ENCODE measurements around the gene NSD2.
A peak's percentile ranks its signal among the peaks of the same experiment; 100 is the strongest.
"Not testable (repeated sequence)": the region's sequence is repeated elsewhere in the genome, so short reads cannot be mapped to it uniquely, and the experiment has no call there.

Gene NSD2

GRCh38 chr4:1910643-1911042, 39.5 kb downstream of the NSD2 start (continued):
- 0 out of 2 replicates have a peak, but pooled peaks have one; percentile 15 for TF ChIP-seq ZEB2 (tag by site-specific recombination; IDR thresholded peaks at IDR 0.05)

DNA sequence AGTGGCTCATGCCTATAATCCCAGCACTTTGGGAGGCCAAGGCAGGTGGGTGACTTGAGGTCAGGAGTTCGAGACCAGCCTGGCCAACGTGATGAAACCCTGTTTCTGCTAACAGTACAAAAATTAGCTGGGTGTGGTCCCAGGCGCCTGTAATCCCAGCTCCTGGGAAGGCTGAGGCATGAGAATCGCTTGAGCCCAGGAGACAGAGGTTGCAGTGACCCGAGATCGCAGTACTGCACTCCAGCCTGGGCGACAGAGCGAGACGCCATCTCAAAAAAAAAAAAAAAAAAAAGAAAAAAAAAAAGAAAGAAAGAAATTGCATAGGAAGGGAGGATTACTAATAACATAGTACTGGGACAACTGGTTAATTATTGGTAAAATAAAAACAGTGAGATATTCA, 40.1 kb downstream of the NSD2 start:
- CTCF ChIA-PET = interaction anchor here (0.6 to 3.9 kb wide), 6 partner anchors 9 to 1583 kb away, joined by 3 to 33 read pairs (median 4); no protein-coding TSS in a partner anchor
- not testable (repeated sequence) for H3K27ac ChIP-seq (ENCODE audit: extremely low read depth, low read depth, low read length); H3K9me3 ChIP-seq (ENCODE audit: control insufficient read depth, insufficient read depth, low read depth, low read length); H3K4me3 ChIP-seq (ENCODE audit: low read depth, low read length); H3K4me1 ChIP-seq (ENCODE audit: control insufficient read depth, insufficient read depth, low read length)
- H3K36me3 ChIP-seq (ENCODE audit: control insufficient read depth in 2 of 2, insufficient read depth in 1 of 2, low read length in 2 of 2) = peaks cover 8 to 77% of the 10 kb centered on the region in 2 experiments; a peak in 2 of 3 replicates
- POLR2A ChIA-PET = interaction anchor here (0.5 kb wide), 1 partner anchor 23 kb away, joined by 7 read pairs; no protein-coding TSS in a partner anchor

- TF ChIP-seq HOXA7 (CRISPR knock-in tag; IDR thresholded peaks at IDR 0.05; ENCODE audit: borderline replicate concordance) (no peak), ZNF10 (tag by site-specific recombination; IDR thresholded peaks at IDR 0.05) (no peak), SP7 (tag by site-specific recombination; IDR thresholded peaks at IDR 0.05) (0 out of 2 replicates have a peak, but pooled peaks have one; percentile 13)
- peaks cover 25 to 72% of the 10 kb centered on the region in 2 experiments for H3K36me3 ChIP-seq (ENCODE audit: control insufficient read depth in 2 of 2, insufficient read depth in 1 of 2, low read length in 2 of 2)
- no peaks in the 10 kb centered on the region for H3K9me3 ChIP-seq (ENCODE audit: control insufficient read depth, insufficient read depth, low read depth, low read length)
- POLR2A ChIA-PET = no interaction called here
- CTCF ChIA-PET = interaction anchor here (1.1 kb wide), 1 partner anchor 112 kb away, joined by 5 read pairs; no protein-coding TSS in a partner anchor
- H3K27ac ChIP-seq (ENCODE audit: extremely low read depth, low read depth, low read length) = no peak overlapping the region
- H3K4me1 ChIP-seq (ENCODE audit: control insufficient read depth, insufficient read depth, low read length) = no peaks in the 10 kb centered on the region
- H3K4me3 ChIP-seq (ENCODE audit: low read depth, low read length) = no peak overlapping the region
Measured at GRCh38 chr4:1922821-1923220, 51.6 kb downstream of the NSD2 start.

DNA sequence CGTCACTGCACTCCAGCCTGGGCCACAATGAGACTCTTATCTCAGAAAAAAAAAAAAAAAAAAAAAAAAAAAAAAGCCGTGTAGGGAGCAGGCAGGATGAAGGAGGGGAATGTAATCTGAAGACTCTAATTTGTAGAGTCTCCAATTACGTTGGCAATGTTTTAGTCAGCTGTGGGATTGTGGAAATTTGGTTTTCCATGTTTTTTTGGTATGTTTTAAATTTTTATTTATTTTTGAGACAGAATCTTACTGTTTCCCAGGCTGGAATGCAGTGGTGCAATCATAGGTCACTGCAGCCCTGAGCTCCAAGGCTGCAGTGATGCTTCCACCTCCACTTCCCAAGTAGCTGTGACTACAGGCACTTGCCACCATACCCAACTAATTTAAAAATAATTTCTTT, 56.5 kb downstream of the NSD2 start:
- H3K36me3 ChIP-seq (ENCODE audit: control insufficient read depth in 2 of 2, insufficient read depth in 1 of 2, low read length in 2 of 2) = peaks cover 0 to 75% of the 10 kb centered on the region in 2 experiments; a peak in 2 of 3 replicates
- CTCF ChIA-PET = interaction anchor here (0.6 to 1.1 kb wide), 2 partner anchors 29 to 78 kb away, joined by 3 to 4 read pairs; no protein-coding TSS in a partner anchor
- H3K4me3 ChIP-seq (ENCODE audit: low read depth, low read length) = no peak overlapping the region
- H3K4me1 ChIP-seq (ENCODE audit: control insufficient read depth, insufficient read depth, low read length) = no peaks in the 10 kb centered on the region
- no peak overlapping the region for H3K27ac ChIP-seq (ENCODE audit: extremely low read depth, low read depth, low read length)
- POLR2A ChIA-PET = no interaction called here
- H3K9me3 ChIP-seq (ENCODE audit: control insufficient read depth, insufficient read depth, low read depth, low read length) = no peaks in the 10 kb centered on the region
- no peak for TF ChIP-seq ZNF529 (tag by site-specific recombination; IDR thresholded peaks at IDR 0.05; ENCODE audit: insufficient replicate concordance)
- TF ChIP-seq ZNF184 (tag by site-specific recombination; IDR thresholded peaks at IDR 0.05) = no peak
- TF ChIP-seq, protein P1, sequence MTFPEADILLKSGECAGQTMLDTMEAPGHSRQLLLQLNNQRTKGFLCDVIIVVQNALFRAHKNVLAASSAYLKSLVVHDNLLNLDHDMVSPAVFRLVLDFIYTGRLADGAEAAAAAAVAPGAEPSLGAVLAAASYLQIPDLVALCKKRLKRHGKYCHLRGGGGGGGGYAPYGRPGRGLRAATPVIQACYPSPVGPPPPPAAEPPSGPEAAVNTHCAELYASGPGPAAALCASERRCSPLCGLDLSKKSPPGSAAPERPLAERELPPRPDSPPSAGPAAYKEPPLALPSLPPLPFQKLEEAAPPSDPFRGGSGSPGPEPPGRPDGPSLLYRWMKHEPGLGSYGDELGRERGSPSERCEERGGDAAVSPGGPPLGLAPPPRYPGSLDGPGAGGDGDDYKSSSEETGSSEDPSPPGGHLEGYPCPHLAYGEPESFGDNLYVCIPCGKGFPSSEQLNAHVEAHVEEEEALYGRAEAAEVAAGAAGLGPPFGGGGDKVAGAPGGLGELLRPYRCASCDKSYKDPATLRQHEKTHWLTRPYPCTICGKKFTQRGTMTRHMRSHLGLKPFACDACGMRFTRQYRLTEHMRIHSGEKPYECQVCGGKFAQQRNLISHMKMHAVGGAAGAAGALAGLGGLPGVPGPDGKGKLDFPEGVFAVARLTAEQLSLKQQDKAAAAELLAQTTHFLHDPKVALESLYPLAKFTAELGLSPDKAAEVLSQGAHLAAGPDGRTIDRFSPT (tag by site-specific recombination; IDR thresholded peaks at IDR 0.05) = no peak
- TF ChIP-seq ZNF747 (tag by site-specific recombination; IDR thresholded peaks at IDR 0.05) = no peak
- TF ChIP-seq, protein P2, sequence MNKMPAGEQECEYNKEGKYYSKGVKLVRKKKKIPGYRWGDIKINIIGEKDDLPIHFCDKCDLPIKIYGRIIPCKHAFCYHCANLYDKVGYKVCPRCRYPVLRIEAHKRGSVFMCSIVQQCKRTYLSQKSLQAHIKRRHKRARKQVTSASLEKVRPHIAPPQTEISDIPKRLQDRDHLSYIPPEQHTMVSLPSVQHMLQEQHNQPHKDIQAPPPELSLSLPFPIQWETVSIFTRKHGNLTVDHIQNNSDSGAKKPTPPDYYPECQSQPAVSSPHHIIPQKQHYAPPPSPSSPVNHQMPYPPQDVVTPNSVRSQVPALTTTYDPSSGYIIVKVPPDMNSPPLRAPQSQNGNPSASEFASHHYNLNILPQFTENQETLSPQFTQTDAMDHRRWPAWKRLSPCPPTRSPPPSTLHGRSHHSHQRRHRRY (tag by site-specific recombination; IDR thresholded peaks at IDR 0.05) = no peak
- no peak for TF ChIP-seq ZNF324 (tag by site-specific recombination; IDR thresholded peaks at IDR 0.05)
- TF ChIP-seq, protein P3, sequence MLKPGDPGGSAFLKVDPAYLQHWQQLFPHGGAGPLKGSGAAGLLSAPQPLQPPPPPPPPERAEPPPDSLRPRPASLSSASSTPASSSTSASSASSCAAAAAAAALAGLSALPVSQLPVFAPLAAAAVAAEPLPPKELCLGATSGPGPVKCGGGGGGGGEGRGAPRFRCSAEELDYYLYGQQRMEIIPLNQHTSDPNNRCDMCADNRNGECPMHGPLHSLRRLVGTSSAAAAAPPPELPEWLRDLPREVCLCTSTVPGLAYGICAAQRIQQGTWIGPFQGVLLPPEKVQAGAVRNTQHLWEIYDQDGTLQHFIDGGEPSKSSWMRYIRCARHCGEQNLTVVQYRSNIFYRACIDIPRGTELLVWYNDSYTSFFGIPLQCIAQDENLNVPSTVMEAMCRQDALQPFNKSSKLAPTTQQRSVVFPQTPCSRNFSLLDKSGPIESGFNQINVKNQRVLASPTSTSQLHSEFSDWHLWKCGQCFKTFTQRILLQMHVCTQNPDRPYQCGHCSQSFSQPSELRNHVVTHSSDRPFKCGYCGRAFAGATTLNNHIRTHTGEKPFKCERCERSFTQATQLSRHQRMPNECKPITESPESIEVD (tag by site-specific recombination; IDR thresholded peaks at IDR 0.05) = peak; percentile 55
- TF ChIP-seq ZNF610 (tag by site-specific recombination; IDR thresholded peaks at IDR 0.05; ENCODE audit: borderline replicate concordance) = no peak
- TF ChIP-seq, protein P4, sequence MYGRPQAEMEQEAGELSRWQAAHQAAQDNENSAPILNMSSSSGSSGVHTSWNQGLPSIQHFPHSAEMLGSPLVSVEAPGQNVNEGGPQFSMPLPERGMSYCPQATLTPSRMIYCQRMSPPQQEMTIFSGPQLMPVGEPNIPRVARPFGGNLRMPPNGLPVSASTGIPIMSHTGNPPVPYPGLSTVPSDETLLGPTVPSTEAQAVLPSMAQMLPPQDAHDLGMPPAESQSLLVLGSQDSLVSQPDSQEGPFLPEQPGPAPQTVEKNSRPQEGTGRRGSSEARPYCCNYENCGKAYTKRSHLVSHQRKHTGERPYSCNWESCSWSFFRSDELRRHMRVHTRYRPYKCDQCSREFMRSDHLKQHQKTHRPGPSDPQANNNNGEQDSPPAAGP (tag by site-specific recombination; IDR thresholded peaks at IDR 0.05) = peak; percentile 30; the same call in 1 of the 2 replicates
- TF ChIP-seq ZNF433 (tag by site-specific recombination; IDR thresholded peaks at IDR 0.05; ENCODE audit: low read depth) = no peak
- no peak for TF ChIP-seq ZBTB48 (tag by site-specific recombination; IDR thresholded peaks at IDR 0.05)
- TF ChIP-seq INSM2 (tag by site-specific recombination; IDR thresholded peaks at IDR 0.05) = no peak
- TF ChIP-seq ZNF544 (tag by site-specific recombination; IDR thresholded peaks at IDR 0.05) = no peak
- TF ChIP-seq MYNN (tag by site-specific recombination; IDR thresholded peaks at IDR 0.05; ENCODE audit: borderline replicate concordance) = peak; percentile 76; the same call in 1 of the 2 replicates
- no peak for TF ChIP-seq BCL11B (tag by site-specific recombination; IDR thresholded peaks at IDR 0.05; ENCODE audit: low read depth)
- TF ChIP-seq KLF9 (tag by site-specific recombination; IDR thresholded peaks at IDR 0.05; ENCODE audit: low read depth) = no peak
- TF ChIP-seq ZNF121 (tag by site-specific recombination; IDR thresholded peaks at IDR 0.05) = no peak
